Endothelial cell (in vitro differentiated cells): ENCODE results near the gene SFMBT2. TPM values are rescaled to one million over a fixed set of nuclear protein-coding genes. Genes with fewer than 3 reads are reported as not detected.

ENCODE experiments used
- DNase-seq: peaks from one replicate; pipeline ENCODE4 v3.0.0; 2021; ENCODE audit warnings: low spot score
- H3K27ac Mint-ChIP-seq: one replicate; pipeline ENCODE4 v1.8.0; 2021; ENCODE audit warnings: mixed read lengths, inconsistent platforms; ENCODE audit not compliant: unreplicated experiment
- H3K27me3 Mint-ChIP-seq: one replicate; pipeline ENCODE4 v1.8.0; 2021; ENCODE audit warnings: mild to moderate bottlenecking, moderate library complexity, mixed read lengths, inconsistent platforms; ENCODE audit not compliant: unreplicated experiment
- H3K36me3 Mint-ChIP-seq: one replicate; pipeline ENCODE4 v1.8.0; 2021; ENCODE audit warnings: mild to moderate bottlenecking, low read depth, mixed read lengths, inconsistent platforms; ENCODE audit not compliant: unreplicated experiment
- H3K4me1 Mint-ChIP-seq: one replicate; pipeline ENCODE4 v1.8.0; 2021; ENCODE audit warnings: mild to moderate bottlenecking, mixed read lengths, inconsistent platforms; ENCODE audit not compliant: unreplicated experiment
- H3K4me3 Mint-ChIP-seq: one replicate; pipeline ENCODE4 v1.8.0; 2021; ENCODE audit warnings: mild to moderate bottlenecking, mixed read lengths, inconsistent platforms; ENCODE audit not compliant: unreplicated experiment
- H3K9me3 Mint-ChIP-seq: one replicate; pipeline ENCODE4 v1.8.0; 2021; ENCODE audit warnings: mixed read lengths, inconsistent platforms; ENCODE audit not compliant: unreplicated experiment
- CTCF ChIP-seq: fragments of 200-600 bp; sonication (generic); IDR thresholded peaks from one replicate; pipeline ENCODE4 v1.5.0; 2021; ENCODE audit warnings: antibody characterized with exemption; ENCODE audit not compliant: unreplicated experiment
- total RNA-seq: library from RNA; stranded (reverse); fragmentation: NEBNext Ultra II Directional; extraction: Animal tissue kit (Norgen Biotek cat#: 25700); gene quantifications from one replicate; pipeline ENCODE4 v1.2.1, GENCODE V29; 2021; ENCODE audit not compliant: unreplicated experiment

SFMBT2 gene
- total RNA-seq, 1 donor from 2014 or later: 16.0 TPM

- Mint-ChIP-seq H3K27me3 (peaks cover 3% of the 10 kb centered on the region), H3K27ac (no peak overlapping the region), H3K9me3 (no peaks in the 10 kb centered on the region), H3K36me3 (peaks cover 82% of the 10 kb centered on the region), H3K4me3 (peak overlapping the region; percentile 56), H3K4me1 (no peaks in the 10 kb centered on the region)
- no peak for TF ChIP-seq CTCF
- no peak for DNase-seq
Measured at GRCh38 chr10:7362471-7362870, 48.4 kb downstream of the SFMBT2 start.

- Mint-ChIP-seq H3K27me3 (peaks cover 3% of the 10 kb centered on the region), H3K4me3 (no peak overlapping the region), H3K36me3 (peaks cover 79% of the 10 kb centered on the region), H3K9me3 (no peaks in the 10 kb centered on the region), H3K27ac (no peak overlapping the region), H3K4me1 (no peaks in the 10 kb centered on the region)
- no peak for TF ChIP-seq CTCF
- DNase-seq: no peak
Measured at GRCh38 chr10:7361316-7361715, 49.5 kb downstream of the SFMBT2 start.

GRCh38 chr10:7359954-7360353 lies 50.9 kb downstream of the SFMBT2 start:
- no peak overlapping the region for H3K27ac Mint-ChIP-seq
- no peaks in the 10 kb centered on the region for H3K9me3 Mint-ChIP-seq
- H3K4me1 Mint-ChIP-seq: no peaks in the 10 kb centered on the region
- DNase-seq: no peak
- H3K4me3 Mint-ChIP-seq: no peak overlapping the region
- peaks cover 3% of the 10 kb centered on the region for H3K27me3 Mint-ChIP-seq
- peaks cover 68% of the 10 kb centered on the region for H3K36me3 Mint-ChIP-seq
- no peak for TF ChIP-seq CTCF

GRCh38 chr10:7359356-7359755 lies 51.5 kb downstream of the SFMBT2 start:
- Mint-ChIP-seq H3K4me3 (no peak overlapping the region), H3K4me1 (no peaks in the 10 kb centered on the region), H3K27ac (no peak overlapping the region), H3K36me3 (peaks cover 63% of the 10 kb centered on the region), H3K9me3 (no peaks in the 10 kb centered on the region), H3K27me3 (peaks cover 3% of the 10 kb centered on the region)
- no peak for TF ChIP-seq CTCF
- no peak for DNase-seq

GRCh38 chr10:7357193-7357592 lies 53.6 kb downstream of the SFMBT2 start:
- no peak for TF ChIP-seq CTCF
- no peak for DNase-seq
- no peaks in the 10 kb centered on the region for H3K4me1 Mint-ChIP-seq
- no peaks in the 10 kb centered on the region for H3K9me3 Mint-ChIP-seq
- H3K4me3 Mint-ChIP-seq: peak overlapping the region; percentile 39
- peaks cover 42% of the 10 kb centered on the region for H3K36me3 Mint-ChIP-seq
- peaks cover 3% of the 10 kb centered on the region for H3K27me3 Mint-ChIP-seq
- H3K27ac Mint-ChIP-seq: no peak overlapping the region
